BLaER1 (cell line): ENCODE data around the gene RNF151.

Experiments used
- H3K27ac ChIP-seq: shearing (Covaris generic); formaldehyde crosslinking; 2 replicates; pipeline ENCODE4 v1.8.1; 2022
- H3K27me3 ChIP-seq: shearing (Covaris generic); formaldehyde crosslinking; 2 replicates; pipeline ENCODE4 v1.8.1; 2022
- H3K36me3 ChIP-seq: shearing (Covaris generic); formaldehyde crosslinking; 2 replicates; pipeline ENCODE4 v1.8.1; 2022
- H3K4me1 ChIP-seq: shearing (Covaris generic); formaldehyde crosslinking; 2 replicates; pipeline ENCODE4 v1.8.1; 2022
- H3K4me2 ChIP-seq: shearing (Covaris generic); formaldehyde crosslinking; 2 replicates; pipeline ENCODE4 v1.8.1; 2022
- H3K4me3 ChIP-seq: shearing (Covaris generic); formaldehyde crosslinking; 2 replicates; pipeline ENCODE4 v1.8.1; 2022
- H3K9ac ChIP-seq: shearing (Covaris generic); formaldehyde crosslinking; 2 replicates; pipeline ENCODE4 v1.8.1; 2022
- H3K9me3 ChIP-seq: shearing (Covaris generic); formaldehyde crosslinking; 2 replicates; pipeline ENCODE4 v1.8.1; 2022
- H4K20me1 ChIP-seq: shearing (Covaris generic); formaldehyde crosslinking; 2 replicates; pipeline ENCODE4 v1.8.1; 2022
- Cebpa-rat ChIP-seq: shearing (Covaris generic); IDR thresholded peaks from 2 replicates; pipeline ENCODE4 v1.8.1; 2022

The RNF151 gene

GRCh38 chr16:1982991-1983543 is 16.4 kb downstream of the RNF151 start:
- Histone ChIP-seq H3K9ac (peak overlapping the region; percentile 92), H3K36me3 (peaks cover 38% of the 10 kb centered on the region), H3K9me3 (no peaks in the 10 kb centered on the region), H4K20me1 (peaks cover 62% of the 10 kb centered on the region), H3K27ac (no peak overlapping the region), H3K4me1 (peaks cover 42% of the 10 kb centered on the region), H3K4me3 (peak overlapping the region; percentile 88), H3K4me2 (peak overlapping the region; percentile 96), H3K27me3 (peaks cover 65% of the 10 kb centered on the region)
- TF ChIP-seq Cebpa-rat: no peak

GRCh38 chr16:1983544-1984346 is 17.1 kb downstream of the RNF151 start, which contains the start of gene GFER:
Gene GFER, plus strand, starts transcription at chr16:1984193. Its CDS starts 26 bp downstream, at chr16:1984219.
- H3K9me3 ChIP-seq: no peaks in the 10 kb centered on the region
- peaks cover 65% of the 10 kb centered on the region for H3K27me3 ChIP-seq

GRCh38 chr16:1984347-1985225 is 17.9 kb downstream of the RNF151 start:
- no peaks in the 10 kb centered on the region for H3K9me3 ChIP-seq
- peaks cover 23% of the 10 kb centered on the region for H3K36me3 ChIP-seq
- peak overlapping the region; percentile 96 for H3K4me2 ChIP-seq
- peak overlapping the region; percentile 84 for H3K27ac ChIP-seq
- H3K4me3 ChIP-seq: peak overlapping the region; percentile 88
- TF ChIP-seq Cebpa-rat: no peak
- H3K27me3 ChIP-seq: peaks cover 65% of the 10 kb centered on the region
- peaks cover 38% of the 10 kb centered on the region for H3K4me1 ChIP-seq
- peaks cover 57% of the 10 kb centered on the region for H4K20me1 ChIP-seq
- H3K9ac ChIP-seq: peak overlapping the region; percentile 92

More at GRCh38 chr16:1983544-1984346, 17.1 kb downstream of the RNF151 start, which contains the start of gene GFER:
- Histone ChIP-seq H3K36me3 (peaks cover 32% of the 10 kb centered on the region), H3K4me3 (peak within 1 kb of the TSS; percentile 88), H3K4me2 (peak within 1 kb of the TSS; percentile 96), H3K9ac (peak within 1 kb of the TSS; percentile 92), H3K4me1 (peaks cover 42% of the 10 kb centered on the region), H3K27ac (peak within 1 kb of the TSS; percentile 84), H4K20me1 (peaks cover 58% of the 10 kb centered on the region)
- TF ChIP-seq Cebpa-rat: no peak

GRCh38 chr16:1985466-1986150 is 19.0 kb downstream of the RNF151 start:
- Histone ChIP-seq H3K9ac (peak overlapping the region; percentile 92), H3K27ac (no peak overlapping the region)
- TF ChIP-seq Cebpa-rat: no peak

GRCh38 chr16:1987198-1987597 is 20.5 kb downstream of the RNF151 start:
- H3K27me3 ChIP-seq: peaks cover 63% of the 10 kb centered on the region
- H3K4me3 ChIP-seq: no peak overlapping the region
- TF ChIP-seq Cebpa-rat: no peak
- H3K4me1 ChIP-seq: peaks cover 42% of the 10 kb centered on the region
- H4K20me1 ChIP-seq: peaks cover 37% of the 10 kb centered on the region
- H3K9me3 ChIP-seq: no peaks in the 10 kb centered on the region
- H3K36me3 ChIP-seq: peaks cover 22% of the 10 kb centered on the region
- no peak overlapping the region for H3K27ac ChIP-seq
- no peak overlapping the region for H3K4me2 ChIP-seq
- no peak overlapping the region for H3K9ac ChIP-seq

More at GRCh38 chr16:1985466-1986150, 19.0 kb downstream of the RNF151 start:
- H3K27me3 ChIP-seq: peaks cover 65% of the 10 kb centered on the region
- peaks cover 22% of the 10 kb centered on the region for H3K36me3 ChIP-seq
- peak overlapping the region; percentile 88 for H3K4me3 ChIP-seq
- peaks cover 33% of the 10 kb centered on the region for H3K4me1 ChIP-seq
- no peaks in the 10 kb centered on the region for H3K9me3 ChIP-seq
- H4K20me1 ChIP-seq: peaks cover 48% of the 10 kb centered on the region
- H3K4me2 ChIP-seq: peak overlapping the region; percentile 96

GRCh38 chr16:1989209-1990100 is 22.8 kb downstream of the RNF151 start, which contains the start of gene SYNGR3:
Gene SYNGR3, plus strand, starts transcription at chr16:1989970. Its CDS starts 133 bp downstream, at chr16:1990103.
- Histone ChIP-seq H3K4me3 (peak within 1 kb of the TSS; percentile 42; the same call in 1 of the 2 replicates), H3K27ac (no peak within 1 kb of the TSS), H3K9me3 (no peaks in the 10 kb centered on the region), H4K20me1 (peaks cover 32% of the 10 kb centered on the region), H3K36me3 (peaks cover 22% of the 10 kb centered on the region), H3K27me3 (peaks cover 52% of the 10 kb centered on the region), H3K4me2 (peak within 1 kb of the TSS; percentile 75), H3K9ac (no peak within 1 kb of the TSS), H3K4me1 (peaks cover 57% of the 10 kb centered on the region)
- no peak for TF ChIP-seq Cebpa-rat

- H3K4me3 ChIP-seq: peak overlapping the region; percentile 42; the same call in 1 of the 2 replicates
- peaks cover 53% of the 10 kb centered on the region for H3K4me1 ChIP-seq
- H3K27me3 ChIP-seq: peaks cover 52% of the 10 kb centered on the region
- peaks cover 29% of the 10 kb centered on the region for H4K20me1 ChIP-seq
- H3K9me3 ChIP-seq: no peaks in the 10 kb centered on the region
- peaks cover 22% of the 10 kb centered on the region for H3K36me3 ChIP-seq
- H3K4me2 ChIP-seq: peak overlapping the region; percentile 75; the same call in 1 of the 2 replicates
- no peak overlapping the region for H3K9ac ChIP-seq
- no peak for TF ChIP-seq Cebpa-rat
- no peak overlapping the region for H3K27ac ChIP-seq
These were observed 23.4 kb downstream of the RNF151 start for GRCh38 chr16:1990101-1990350.

- peaks cover 23% of the 10 kb centered on the region for H4K20me1 ChIP-seq
- H3K36me3 ChIP-seq: peaks cover 23% of the 10 kb centered on the region
- peaks cover 47% of the 10 kb centered on the region for H3K4me1 ChIP-seq
- H3K27ac ChIP-seq: no peak overlapping the region
- no peak for TF ChIP-seq Cebpa-rat
- H3K4me3 ChIP-seq: peak overlapping the region; percentile 42; the same call in 1 of the 2 replicates
- peaks cover 52% of the 10 kb centered on the region for H3K27me3 ChIP-seq
- H3K4me2 ChIP-seq: peak overlapping the region; percentile 75
- no peaks in the 10 kb centered on the region for H3K9me3 ChIP-seq
- H3K9ac ChIP-seq: no peak overlapping the region
These were observed 23.9 kb downstream of the RNF151 start for GRCh38 chr16:1990351-1991134.
